Activated T-helper 17 cell treated with anti-CD3 and anti-CD28 coated beads, Interleukin-2, amount 50 U/mL, for 72 hours (primary cell): ENCODE data around the gene DHRS13. TPM values are rescaled to one million over a fixed set of nuclear protein-coding genes. Genes with fewer than 3 reads are reported as not detected.
A peak's percentile ranks its signal among the peaks of the same experiment; 100 is the strongest.

ENCODE experiments used
- ATAC-seq: fragments of 150-1000 bp; cut with Tn5 transposase; replicated peaks from 2 replicates; pipeline ENCODE4 v1.10.0; 2021; ENCODE audit warnings: mild to moderate bottlenecking, moderate library complexity
- H3K27ac Mint-ChIP-seq: one replicate; pipeline ENCODE4 v1.8.0; 2022; ENCODE audit warnings: mixed read lengths
- H3K27me3 Mint-ChIP-seq: one replicate; pipeline ENCODE4 v1.8.0; 2022; ENCODE audit warnings: mixed read lengths
- H3K36me3 Mint-ChIP-seq: one replicate; pipeline ENCODE4 v1.8.0; 2022; ENCODE audit warnings: low read depth, mild to moderate bottlenecking, mixed read lengths
- H3K4me1 Mint-ChIP-seq: one replicate; pipeline ENCODE4 v1.8.0; 2022; ENCODE audit warnings: mixed read lengths
- H3K4me3 Mint-ChIP-seq: one replicate; pipeline ENCODE4 v1.8.0; 2022; ENCODE audit warnings: mild to moderate bottlenecking, mixed read lengths
- H3K9me3 Mint-ChIP-seq: one replicate; pipeline ENCODE4 v1.8.0; 2022; ENCODE audit warnings: mixed read lengths
- total RNA-seq, 2 donors: library from RNA; stranded (reverse); gene quantifications; one replicate each; pipeline ENCODE4 v1.2.3, GENCODE V29; 2022

The DHRS13 gene
- total RNA-seq, 2 donors from 2014 or later, result 24.9 to 82.1 TPM

DNA sequence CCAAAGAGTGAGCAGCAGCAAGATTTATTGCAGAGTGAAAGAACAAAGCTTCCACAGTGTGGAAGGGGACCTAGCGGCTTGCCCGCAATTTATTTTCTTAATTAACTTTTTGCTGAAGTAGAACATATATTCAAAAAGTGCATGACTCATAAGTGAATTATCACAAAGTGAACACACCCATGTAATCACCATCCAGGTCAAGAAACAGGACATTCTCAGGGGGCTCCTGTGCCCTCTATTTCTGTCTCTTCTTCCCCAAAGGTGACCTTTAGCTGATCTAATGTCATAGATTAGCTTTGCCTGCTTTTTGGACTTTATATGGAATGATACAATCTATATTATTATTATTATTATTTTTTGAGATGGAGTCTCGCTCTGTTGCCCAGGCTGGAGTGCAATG is 28.1 kb downstream of the DHRS13 start:
- peaks cover 32% of the 10 kb centered on the region for H3K4me1 Mint-ChIP-seq
- peaks cover 19% of the 10 kb centered on the region for H3K36me3 Mint-ChIP-seq
- no peaks in the 10 kb centered on the region for H3K27me3 Mint-ChIP-seq
- H3K27ac Mint-ChIP-seq, result no peak overlapping the region
- H3K9me3 Mint-ChIP-seq, result no peaks in the 10 kb centered on the region
- ATAC-seq, result no peak
- no peak overlapping the region for H3K4me3 Mint-ChIP-seq

DNA sequence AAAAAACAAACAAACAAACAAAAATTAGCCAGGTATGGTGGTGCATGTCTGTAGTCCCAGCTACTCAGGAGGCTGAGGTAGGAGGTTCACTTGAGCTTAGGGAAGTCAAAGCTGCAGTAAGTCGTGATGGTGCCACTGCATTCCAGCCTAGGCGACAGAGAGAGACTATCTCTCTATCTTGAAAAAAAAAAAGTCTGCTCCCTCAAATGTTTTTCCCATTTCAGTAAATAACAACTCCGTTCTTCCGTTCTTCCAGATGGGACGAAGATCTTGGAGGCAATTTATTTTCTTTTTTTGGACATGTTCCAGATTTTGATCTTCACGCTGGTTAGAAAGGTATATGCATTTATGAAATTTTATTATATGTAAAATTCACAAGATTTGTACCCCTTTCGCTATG is 29.0 kb downstream of the DHRS13 start:
- ATAC-seq, result no peak
- peaks cover 10% of the 10 kb centered on the region for H3K36me3 Mint-ChIP-seq
- no peaks in the 10 kb centered on the region for H3K9me3 Mint-ChIP-seq
- H3K27me3 Mint-ChIP-seq, result no peaks in the 10 kb centered on the region
- peaks cover 32% of the 10 kb centered on the region for H3K4me1 Mint-ChIP-seq
- no peak overlapping the region for H3K4me3 Mint-ChIP-seq
- H3K27ac Mint-ChIP-seq, result no peak overlapping the region

DNA sequence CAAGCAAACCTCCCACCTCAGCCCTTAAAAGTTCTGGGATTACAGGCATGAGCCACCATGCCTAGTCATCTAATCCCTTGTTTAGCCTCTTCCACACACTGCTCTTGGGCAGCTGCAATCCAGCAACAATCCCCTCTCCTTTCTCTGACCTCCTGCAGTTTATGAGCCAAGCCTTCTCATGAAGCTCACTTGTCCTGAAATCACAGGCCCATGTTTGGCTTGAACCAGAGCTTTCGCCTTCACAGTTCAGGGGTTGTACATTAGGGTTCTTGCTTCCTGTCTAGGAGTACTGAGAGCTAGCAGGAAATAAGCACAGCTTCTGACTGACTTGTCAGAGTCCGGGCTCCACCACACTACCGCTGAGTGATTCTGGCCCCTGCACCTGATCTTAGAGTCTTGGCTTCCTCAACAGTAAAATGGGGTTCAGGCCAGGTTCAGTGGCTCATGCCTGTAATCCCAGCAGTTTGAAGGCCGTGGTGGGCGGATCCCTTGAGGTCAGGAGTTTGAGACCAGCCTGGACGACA is 31.8 kb downstream of the DHRS13 start:
- Mint-ChIP-seq H3K27ac (peak overlapping the region; percentile 86), H3K4me3 (peak overlapping the region; percentile 26), H3K36me3 (no peaks in the 10 kb centered on the region), H3K27me3 (no peaks in the 10 kb centered on the region), H3K9me3 (no peaks in the 10 kb centered on the region), H3K4me1 (peaks cover 17% of the 10 kb centered on the region)
- peak; percentile 85 for ATAC-seq

DNA sequence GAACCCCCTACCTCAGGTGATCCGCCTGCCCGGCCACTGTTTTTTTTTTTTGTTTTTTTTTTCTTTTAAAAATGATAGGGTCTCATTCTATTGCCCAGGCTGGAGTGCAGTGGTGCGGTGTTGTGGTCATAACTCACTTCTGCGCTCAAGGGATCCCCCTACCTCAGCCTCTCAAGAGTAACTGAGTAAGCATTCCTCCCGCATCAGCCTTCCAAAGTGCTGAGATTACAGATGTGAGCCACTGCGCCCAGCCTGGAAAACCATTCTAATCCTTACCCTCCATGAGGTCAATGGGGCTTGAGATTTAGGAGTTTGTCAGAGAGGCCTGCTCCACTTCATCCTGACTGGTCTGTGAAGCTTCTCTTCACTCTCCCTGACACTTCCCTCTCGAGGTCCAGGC is 35.6 kb downstream of the DHRS13 start:
- ATAC-seq, result no peak
- no peaks in the 10 kb centered on the region for H3K27me3 Mint-ChIP-seq
- no peak overlapping the region for H3K27ac Mint-ChIP-seq
- H3K4me1 Mint-ChIP-seq, result peaks cover 5% of the 10 kb centered on the region
- H3K36me3 Mint-ChIP-seq, result peaks cover under 1% of the 10 kb centered on the region
- H3K9me3 Mint-ChIP-seq, result no peaks in the 10 kb centered on the region
- no peak overlapping the region for H3K4me3 Mint-ChIP-seq

DNA sequence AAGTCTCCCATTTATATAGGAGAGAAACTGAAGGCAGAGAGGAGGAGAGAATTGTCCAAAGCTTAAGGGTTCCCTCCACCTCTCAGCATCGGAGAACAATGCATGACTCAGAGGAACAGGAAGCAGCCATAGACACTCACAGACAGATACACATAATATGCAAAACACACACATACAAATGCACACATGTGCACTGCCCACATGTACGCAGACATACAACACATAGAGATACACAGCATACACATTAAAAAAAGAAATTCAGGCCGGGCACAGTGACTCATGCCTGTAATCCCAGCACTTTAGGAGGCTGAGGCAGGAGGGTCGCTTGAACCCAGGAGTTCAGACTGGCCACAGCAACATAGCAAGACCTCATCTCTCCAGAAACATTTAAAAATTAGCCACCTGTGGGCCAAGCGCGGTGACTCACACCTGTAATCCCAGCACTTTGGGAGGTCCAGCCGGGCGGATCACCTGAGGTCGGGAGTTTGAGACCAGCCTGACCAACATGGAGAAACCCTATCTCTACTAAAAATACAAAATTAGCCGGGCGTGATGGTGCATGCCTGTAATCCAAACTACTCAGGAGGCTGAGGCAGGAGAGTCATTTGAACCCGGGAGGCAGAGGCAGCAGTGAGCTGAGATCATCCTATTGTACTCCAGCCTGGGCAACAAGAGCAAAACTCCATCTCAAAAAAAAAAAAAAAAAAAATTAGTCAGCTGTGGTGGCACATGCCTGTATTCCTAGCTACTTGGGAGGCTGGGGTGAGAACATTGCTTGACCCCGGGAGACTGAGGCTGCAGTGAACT is 36.7 kb downstream of the DHRS13 start:
- H3K27ac Mint-ChIP-seq, result no peak overlapping the region
- H3K4me3 Mint-ChIP-seq, result no peak overlapping the region
- H3K4me1 Mint-ChIP-seq, result peaks cover 4% of the 10 kb centered on the region
- H3K9me3 Mint-ChIP-seq, result no peaks in the 10 kb centered on the region
- H3K27me3 Mint-ChIP-seq, result no peaks in the 10 kb centered on the region
- ATAC-seq, result peak; percentile 38
- H3K36me3 Mint-ChIP-seq, result peaks cover 12% of the 10 kb centered on the region

DNA sequence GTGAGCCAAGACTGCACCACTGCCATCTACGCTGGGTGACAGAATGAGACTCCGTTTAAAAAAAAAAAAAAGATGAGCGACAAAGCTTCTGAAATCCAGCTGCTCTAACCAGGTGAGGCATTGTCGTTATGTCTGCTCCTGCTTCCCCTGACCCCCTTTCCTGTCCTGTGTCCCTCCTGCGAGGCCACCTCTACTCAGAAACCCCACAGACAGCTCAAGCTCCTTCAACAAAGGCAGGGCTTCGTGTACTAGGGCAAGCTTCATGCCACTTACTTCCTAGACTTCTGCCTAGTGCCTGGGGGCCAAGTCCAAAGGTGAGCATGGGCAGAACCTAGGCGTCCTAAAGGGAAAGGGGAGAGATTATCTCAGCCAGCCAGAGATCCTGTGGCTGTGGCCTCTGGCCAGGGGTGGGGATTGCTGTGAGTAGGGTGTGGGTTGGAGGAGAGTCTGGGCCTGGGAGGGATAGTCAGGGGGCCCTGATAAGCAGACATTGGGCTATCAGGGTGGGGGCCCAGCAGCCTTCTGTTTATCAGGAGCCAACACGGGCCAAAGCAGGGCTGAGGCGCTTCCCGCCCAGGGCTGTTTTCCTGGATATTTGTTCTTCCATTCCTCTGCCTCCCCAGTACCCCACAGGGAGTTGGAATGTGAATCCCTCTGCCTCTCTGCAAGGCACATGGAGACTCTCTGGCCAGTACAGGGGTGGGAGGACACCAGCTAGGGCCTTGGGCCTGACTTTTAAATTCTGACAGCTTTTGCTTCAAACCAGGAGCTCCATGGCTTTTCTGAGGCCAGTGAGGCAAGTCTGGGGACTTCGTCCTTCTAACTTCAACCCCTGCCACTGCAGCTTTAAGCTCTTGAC is 37.7 kb downstream of the DHRS13 start:
- H3K36me3 Mint-ChIP-seq, result peaks cover 21% of the 10 kb centered on the region
- no peaks in the 10 kb centered on the region for H3K4me1 Mint-ChIP-seq
- no peaks in the 10 kb centered on the region for H3K9me3 Mint-ChIP-seq
- no peak overlapping the region for H3K4me3 Mint-ChIP-seq
- no peak for ATAC-seq
- no peak overlapping the region for H3K27ac Mint-ChIP-seq
- H3K27me3 Mint-ChIP-seq, result no peaks in the 10 kb centered on the region

DNA sequence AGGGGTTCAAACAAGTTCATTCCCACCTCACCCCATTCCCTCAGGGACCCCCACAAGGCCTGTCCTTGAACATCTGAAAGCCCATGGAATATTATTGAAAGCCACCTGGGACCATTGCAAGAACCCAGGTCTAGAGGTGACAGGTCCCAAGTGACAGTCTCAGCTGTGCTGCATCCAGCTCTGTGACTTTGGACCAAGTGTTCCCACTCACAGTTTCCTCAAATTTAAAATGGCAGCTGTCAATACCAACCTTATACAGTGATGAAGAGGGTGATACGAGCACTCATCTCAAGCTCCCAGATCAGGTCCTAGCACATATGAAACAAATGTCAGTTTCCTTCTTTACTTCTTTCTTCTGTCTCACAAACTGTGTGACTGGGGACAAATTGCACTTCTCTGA is 38.9 kb downstream of the DHRS13 start:
- Mint-ChIP-seq H3K36me3 (peaks cover 34% of the 10 kb centered on the region), H3K27ac (no peak overlapping the region), H3K27me3 (no peaks in the 10 kb centered on the region), H3K9me3 (no peaks in the 10 kb centered on the region), H3K4me3 (no peak overlapping the region), H3K4me1 (no peaks in the 10 kb centered on the region)
- no peak for ATAC-seq

DNA sequence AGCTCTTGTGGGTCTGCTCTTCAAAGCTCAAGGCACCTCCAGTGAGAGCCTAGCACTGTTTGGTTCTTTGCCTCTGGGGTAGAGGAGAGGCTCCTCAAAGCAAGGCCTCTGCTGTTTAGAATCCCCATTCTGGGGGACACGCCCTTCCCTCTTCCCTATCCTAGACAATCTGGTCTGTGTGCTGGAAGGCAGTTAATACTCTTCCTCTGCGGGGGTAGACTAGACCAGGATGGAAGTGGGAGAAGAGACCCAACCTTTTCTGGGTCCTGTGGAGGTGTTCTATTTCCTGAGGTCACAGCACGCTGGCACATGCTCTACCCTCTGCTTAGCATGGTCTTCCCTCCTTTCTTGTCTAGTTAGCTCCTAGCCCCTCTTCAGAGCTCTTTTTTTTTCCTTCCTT is 40.3 kb downstream of the DHRS13 start:
- peak overlapping the region; percentile 47 for H3K27ac Mint-ChIP-seq
- ATAC-seq, result no peak
- peaks cover 7% of the 10 kb centered on the region for H3K4me1 Mint-ChIP-seq
- peaks cover 48% of the 10 kb centered on the region for H3K36me3 Mint-ChIP-seq
- H3K27me3 Mint-ChIP-seq, result no peaks in the 10 kb centered on the region
- no peak overlapping the region for H3K4me3 Mint-ChIP-seq
- H3K9me3 Mint-ChIP-seq, result no peaks in the 10 kb centered on the region

DNA sequence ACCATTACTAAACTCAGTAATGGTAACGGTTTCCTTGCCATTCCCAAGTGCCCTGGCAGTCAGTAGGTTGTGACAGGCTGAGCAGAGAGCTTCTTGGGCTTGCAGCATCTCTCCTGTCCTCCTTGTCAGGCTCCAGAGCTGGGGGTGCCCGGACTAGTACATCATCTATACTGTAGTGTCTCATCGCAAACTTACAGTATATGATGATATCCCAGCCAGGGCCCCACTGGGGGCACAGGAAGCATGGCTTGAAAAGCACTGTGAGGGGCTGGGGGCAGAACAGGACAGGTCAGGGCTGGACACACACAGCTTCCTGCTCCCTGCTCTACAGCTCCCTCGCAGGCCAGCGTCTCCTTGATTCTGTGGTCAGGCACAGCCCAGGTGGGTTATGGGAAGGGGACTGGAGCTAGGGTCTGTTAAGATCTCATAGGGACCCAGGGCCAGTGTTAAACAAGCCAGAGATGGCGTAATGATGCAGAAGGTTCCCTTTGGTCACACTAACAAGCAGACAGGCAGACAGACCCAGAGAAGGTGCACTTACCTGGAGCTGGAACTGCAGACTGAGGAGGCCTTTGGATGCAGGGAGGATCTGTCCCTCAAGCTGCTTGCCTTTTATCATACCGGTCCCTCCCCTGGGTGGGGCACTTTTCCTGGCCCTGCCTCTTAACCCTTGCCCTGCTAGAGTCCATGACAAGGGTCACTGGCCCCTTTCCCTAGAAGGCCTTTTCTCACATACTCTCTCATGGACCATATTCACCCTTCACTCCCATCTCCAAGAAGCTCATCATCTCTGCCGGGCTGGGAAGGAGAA is 41.3 kb downstream of the DHRS13 start:
- no peak for ATAC-seq
- H3K27me3 Mint-ChIP-seq, result no peaks in the 10 kb centered on the region
- H3K4me1 Mint-ChIP-seq, result peaks cover 7% of the 10 kb centered on the region
- peak overlapping the region; percentile 47 for H3K27ac Mint-ChIP-seq
- H3K9me3 Mint-ChIP-seq, result no peaks in the 10 kb centered on the region
- peaks cover 57% of the 10 kb centered on the region for H3K36me3 Mint-ChIP-seq
- H3K4me3 Mint-ChIP-seq, result no peak overlapping the region

DNA sequence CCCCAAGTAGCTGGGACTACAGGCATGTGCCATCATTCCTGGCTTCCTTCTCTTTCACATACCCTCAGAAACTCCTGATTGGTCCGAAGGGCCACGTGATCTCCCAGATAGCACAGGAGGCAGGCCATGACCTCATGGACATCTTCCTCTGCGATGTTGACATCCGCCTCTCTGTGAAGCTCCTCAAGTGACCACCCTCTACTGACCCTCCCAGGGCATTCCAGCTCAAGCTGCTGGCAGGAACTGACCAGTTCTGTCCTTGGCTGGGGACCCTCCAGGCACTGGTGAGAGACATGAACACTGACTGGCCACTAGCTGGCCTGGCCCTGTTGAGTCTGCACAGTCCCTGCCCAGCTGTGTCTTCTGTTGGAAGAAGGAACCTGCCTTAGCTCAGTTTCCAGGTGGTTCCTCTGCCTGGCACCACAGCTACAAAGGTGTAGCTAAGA is 42.5 kb downstream of the DHRS13 start:
- Mint-ChIP-seq H3K27me3 (no peaks in the 10 kb centered on the region), H3K36me3 (peaks cover 63% of the 10 kb centered on the region), H3K4me1 (peaks cover 7% of the 10 kb centered on the region), H3K4me3 (no peak overlapping the region), H3K27ac (peak overlapping the region; percentile 48), H3K9me3 (no peaks in the 10 kb centered on the region)
- ATAC-seq, result no peak

DNA sequence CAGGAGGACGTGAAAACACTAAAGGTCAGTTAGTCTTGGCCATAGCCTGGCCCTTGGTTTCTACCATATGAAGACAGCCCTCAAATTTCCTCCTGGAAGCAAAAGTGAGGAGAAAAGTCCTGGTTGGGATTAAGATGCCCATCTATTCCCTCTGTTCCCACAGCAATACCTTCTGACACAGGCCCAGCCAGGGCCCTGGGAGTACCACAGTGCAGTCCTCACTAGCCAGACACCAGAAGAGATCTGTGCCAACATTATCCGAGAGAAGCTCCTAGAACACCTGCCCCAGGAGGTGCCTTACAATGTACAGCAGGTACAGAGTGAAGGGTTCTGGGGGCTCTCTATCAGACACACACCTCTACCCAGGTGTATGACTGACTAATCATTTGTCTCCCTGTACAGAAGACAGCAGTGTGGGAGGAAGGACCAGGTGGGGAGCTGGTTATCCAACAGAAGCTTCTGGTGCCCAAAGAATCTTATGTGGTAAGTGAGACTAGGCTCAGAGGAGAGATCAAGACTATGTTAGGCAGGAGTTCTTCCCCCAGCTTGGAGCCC is 44.0 kb downstream of the DHRS13 start:
- Mint-ChIP-seq H3K4me1 (peaks cover 7% of the 10 kb centered on the region), H3K27ac (peak overlapping the region; percentile 86), H3K4me3 (no peak overlapping the region), H3K36me3 (peaks cover 63% of the 10 kb centered on the region), H3K9me3 (no peaks in the 10 kb centered on the region), H3K27me3 (no peaks in the 10 kb centered on the region)
- no peak for ATAC-seq

DNA sequence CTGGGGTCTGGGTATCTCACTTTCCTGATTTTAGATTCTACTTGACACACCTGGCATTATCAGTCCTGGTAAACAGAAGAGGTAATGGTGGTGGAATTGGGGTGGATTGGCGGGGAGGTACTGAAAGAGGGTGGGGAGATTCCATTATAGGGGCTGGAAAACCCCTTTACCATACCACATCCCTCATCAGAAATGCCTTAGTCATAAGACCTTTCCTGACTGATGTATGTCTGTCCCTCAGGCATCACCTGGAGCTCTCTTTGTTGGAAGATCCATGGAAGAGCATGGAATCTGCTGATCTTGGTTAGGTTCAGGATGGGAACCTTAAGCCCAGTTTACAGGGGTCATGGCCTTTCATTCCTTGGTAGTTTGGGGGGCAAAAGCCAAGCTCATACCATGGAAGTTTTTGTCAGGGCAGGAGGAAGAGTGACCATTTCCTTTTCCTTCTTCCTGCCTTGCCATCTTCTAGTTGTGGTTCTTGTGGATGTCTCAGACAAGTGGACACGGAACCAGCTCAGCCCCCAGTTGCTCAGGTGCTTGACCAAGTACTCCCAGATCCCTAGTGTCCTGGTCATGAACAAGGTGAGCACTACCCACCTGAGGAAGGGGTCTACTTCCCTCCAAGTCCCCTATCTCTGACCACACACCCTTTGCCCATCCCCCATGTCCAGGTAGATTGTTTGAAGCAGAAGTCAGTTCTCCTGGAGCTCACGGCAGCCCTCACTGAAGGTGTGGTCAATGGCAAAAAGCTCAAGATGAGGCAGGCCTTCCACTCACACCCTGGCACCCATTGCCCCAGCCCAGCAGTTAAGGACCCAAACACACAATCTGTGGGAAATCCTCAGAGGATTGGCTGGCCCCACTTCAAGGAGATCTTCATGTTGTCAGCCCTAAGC is 44.7 kb downstream of the DHRS13 start:
- H3K27ac Mint-ChIP-seq, result peak overlapping the region; percentile 86
- H3K36me3 Mint-ChIP-seq, result peaks cover 63% of the 10 kb centered on the region
- H3K4me1 Mint-ChIP-seq, result peaks cover 7% of the 10 kb centered on the region
- H3K9me3 Mint-ChIP-seq, result no peaks in the 10 kb centered on the region
- ATAC-seq, result peak; percentile 25
- peak overlapping the region; percentile 34 for H3K4me3 Mint-ChIP-seq
- H3K27me3 Mint-ChIP-seq, result no peaks in the 10 kb centered on the region

DNA sequence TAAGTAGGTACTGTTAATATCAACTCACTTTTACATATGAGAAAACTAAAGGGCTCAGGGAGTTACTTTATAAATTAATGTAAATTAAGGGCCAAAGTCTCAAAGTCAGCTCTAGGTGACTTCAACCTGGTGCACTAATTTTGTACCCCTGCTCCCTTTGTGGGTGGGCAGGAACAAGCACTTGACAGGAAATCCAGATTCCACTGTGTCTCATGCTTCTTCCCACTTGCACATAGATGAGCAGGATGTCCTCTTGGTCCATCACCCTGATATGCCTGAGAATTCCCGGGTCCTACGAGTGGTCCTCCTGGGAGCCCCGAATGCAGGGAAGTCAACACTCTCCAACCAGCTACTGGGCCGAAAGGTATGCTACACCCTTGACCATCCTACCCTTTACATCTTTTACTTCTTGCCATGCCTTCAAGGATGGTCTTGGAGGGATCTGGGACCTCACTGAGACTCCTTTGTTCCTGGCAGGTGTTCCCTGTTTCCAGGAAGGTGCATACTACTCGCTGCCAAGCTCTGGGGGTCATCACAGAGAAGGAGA is 46.8 kb downstream of the DHRS13 start:
- no peaks in the 10 kb centered on the region for H3K27me3 Mint-ChIP-seq
- H3K9me3 Mint-ChIP-seq, result no peaks in the 10 kb centered on the region
- H3K4me3 Mint-ChIP-seq, result peak overlapping the region; percentile 87
- H3K36me3 Mint-ChIP-seq, result peaks cover 51% of the 10 kb centered on the region
- peaks cover 7% of the 10 kb centered on the region for H3K4me1 Mint-ChIP-seq
- peak overlapping the region; percentile 90 for H3K27ac Mint-ChIP-seq
- no peak for ATAC-seq
